Stimulated activated CD8-positive, alpha-beta memory T cell treated with anti-CD3 and anti-CD28 coated beads, Interleukin-7, amount 100 ng/mL, for 4 hours (primary cell): ENCODE measurements around the gene SPINK7.
"Not testable (repeated sequence)": the region's sequence is repeated elsewhere in the genome, so short reads cannot be mapped to it uniquely, and the experiment has no call there.

Experiments
- DNase-seq, 2 donors: peaks; one replicate each; pipeline ENCODE4 v3.0.0-alpha.2; 2020; ENCODE audit warnings: low read depth in 2 of 2

The SPINK7 gene

GRCh38 chr5:148312153-148312552 is at the start of gene SPINK7:
Gene SPINK7 (plus strand): TSS chr5:148312423. CDS start chr5:148312484, 61 bp downstream.
- DNase-seq, result no peak

GRCh38 chr5:148267962-148268361 is 44.3 kb upstream of the SPINK7 start:
- no peak for DNase-seq

- no peak for DNase-seq
Observed at GRCh38 chr5:148268566-148268965, 43.7 kb upstream of the SPINK7 start, which contains the start of gene SPINK13. Gene SPINK13 (plus strand): TSS chr5:148268794. CDS start chr5:148270073, 1,279 bp downstream.

- DNase-seq, result not testable (repeated sequence)
Observed at GRCh38 chr5:148275129-148275528, 37.1 kb upstream of the SPINK7 start.

GRCh38 chr5:148280893-148281292 is 31.3 kb upstream of the SPINK7 start:
- DNase-seq, result not testable (repeated sequence)

- DNase-seq, result not testable (repeated sequence)
Observed at GRCh38 chr5:148281336-148281735, 30.9 kb upstream of the SPINK7 start.

- no peak for DNase-seq
Observed at GRCh38 chr5:148290271-148291195, 21.7 kb upstream of the SPINK7 start.

- DNase-seq, result no peak
Observed at GRCh38 chr5:148297731-148298130, 14.5 kb upstream of the SPINK7 start.

- no peak for DNase-seq
Observed at GRCh38 chr5:148306446-148306845, 5.8 kb upstream of the SPINK7 start.

- DNase-seq, result no peak
Observed at GRCh38 chr5:148309019-148309418, 3.2 kb upstream of the SPINK7 start.

- no peak for DNase-seq
Observed at GRCh38 chr5:148309746-148310145, 2.5 kb upstream of the SPINK7 start.

GRCh38 chr5:148311484-148311883 is 739 bp upstream of the SPINK7 start:
- DNase-seq, result no peak

GRCh38 chr5:148314187-148314586 is 2.0 kb downstream of the SPINK7 start:
- no peak for DNase-seq

GRCh38 chr5:148314731-148315130 is 2.5 kb downstream of the SPINK7 start:
- DNase-seq, result no peak

GRCh38 chr5:148320011-148320963 is 8.1 kb downstream of the SPINK7 start:
- DNase-seq, result not testable (repeated sequence)

GRCh38 chr5:148333262-148333849 is 21.1 kb downstream of the SPINK7 start:
- DNase-seq, result no peak

- DNase-seq, result no peak
Observed at GRCh38 chr5:148335259-148335658, 23.0 kb downstream of the SPINK7 start, which contains the start of gene SPINK9. Gene SPINK9 (plus strand): TSS chr5:148335559. CDS start chr5:148335614, 55 bp downstream.

- DNase-seq, result no peak
Observed at GRCh38 chr5:148336704-148337435, 24.6 kb downstream of the SPINK7 start.

GRCh38 chr5:148342371-148343045 is 30.3 kb downstream of the SPINK7 start:
- DNase-seq, result no peak

GRCh38 chr5:148343046-148343407 is 30.8 kb downstream of the SPINK7 start:
- DNase-seq, result no peak
